IPS DF 19.7 (cell line): ENCODE measurements around the gene OR2T3.
"Not testable (repeated sequence)": the region's sequence is repeated elsewhere in the genome, so short reads cannot be mapped to it uniquely, and the experiment has no call there.

Experiments
- DNase-seq: peaks from one replicate; pipeline ENCODE4 v3.0.0-alpha.2; 2013; ENCODE audit warnings: low read depth, low spot score

OR2T3 gene, protein sequence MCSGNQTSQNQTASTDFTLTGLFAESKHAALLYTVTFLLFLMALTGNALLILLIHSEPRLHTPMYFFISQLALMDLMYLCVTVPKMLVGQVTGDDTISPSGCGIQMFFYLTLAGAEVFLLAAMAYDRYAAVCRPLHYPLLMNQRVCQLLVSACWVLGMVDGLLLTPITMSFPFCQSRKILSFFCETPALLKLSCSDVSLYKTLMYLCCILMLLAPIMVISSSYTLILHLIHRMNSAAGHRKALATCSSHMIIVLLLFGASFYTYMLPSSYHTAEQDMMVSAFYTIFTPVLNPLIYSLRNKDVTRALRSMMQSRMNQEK

DNA sequence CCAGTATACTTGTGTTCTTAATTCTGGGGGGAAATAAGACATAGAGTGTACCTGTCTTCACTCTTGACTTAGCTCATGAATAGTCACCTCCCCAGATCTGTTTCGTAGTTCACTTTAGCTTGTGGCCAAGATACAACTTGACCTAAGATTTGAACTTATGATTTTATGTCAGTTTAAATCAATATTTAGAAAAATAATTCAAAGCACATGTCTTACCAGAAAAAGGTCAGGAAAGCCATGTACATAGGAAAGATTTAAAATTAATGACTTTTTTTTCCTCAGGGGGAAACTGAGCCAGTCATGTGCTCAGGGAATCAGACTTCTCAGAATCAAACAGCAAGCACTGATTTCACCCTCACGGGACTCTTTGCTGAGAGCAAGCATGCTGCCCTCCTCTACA lies at the start of gene OR2T3:
Gene OR2T3 (plus strand): TSS at position 301 of the 400 bp plus-strand sequence. CDS start 0 bp downstream, at position 301.
- DNase-seq = not testable (repeated sequence)

DNA sequence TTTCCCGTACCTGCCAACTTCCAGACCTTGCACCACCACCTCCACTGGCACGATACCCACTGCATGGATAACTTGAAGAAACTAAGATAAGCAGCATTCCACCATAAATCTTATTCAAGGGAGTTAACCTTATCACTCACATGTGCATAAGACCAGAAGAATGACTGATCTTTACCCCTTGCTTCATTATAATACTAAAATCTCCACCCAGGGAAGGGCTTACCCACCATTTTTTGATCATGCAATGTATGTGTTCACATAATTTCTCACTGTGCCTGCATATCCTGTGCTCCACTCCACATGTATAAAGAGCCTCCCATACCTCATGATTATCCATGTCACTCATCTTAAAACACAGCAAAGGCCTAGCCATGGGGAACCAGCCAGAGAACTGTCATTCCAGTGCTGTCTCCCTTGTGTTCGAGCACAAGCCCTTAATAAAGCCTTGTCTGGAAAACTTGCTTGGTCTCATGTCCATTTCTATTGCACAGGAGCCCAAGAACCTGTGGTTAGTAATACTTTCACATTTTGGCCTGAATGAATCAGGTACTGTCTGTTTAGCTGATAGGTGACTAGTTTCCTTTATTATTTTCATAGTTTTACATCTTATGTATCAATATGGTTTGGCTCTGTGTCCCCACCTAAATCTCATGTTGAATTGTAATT lies 45.5 kb upstream of the OR2T3 start:
- DNase-seq = not testable (repeated sequence)

DNA sequence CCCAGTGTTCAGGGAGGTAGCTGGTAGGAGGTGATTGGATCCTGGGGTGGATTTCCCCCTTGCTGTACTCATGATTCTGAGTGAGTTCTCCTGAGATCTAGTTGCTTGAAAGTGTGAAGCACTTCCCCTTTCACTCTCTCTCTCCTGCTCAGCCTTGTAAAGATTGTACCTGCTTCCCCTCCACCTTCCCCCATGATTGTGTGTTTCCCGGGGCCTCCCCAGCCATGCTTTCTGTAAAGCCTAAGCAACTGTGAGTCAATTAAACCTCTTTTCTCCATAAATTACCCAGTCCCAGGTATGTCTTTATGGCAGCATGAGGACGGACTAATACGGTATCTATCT lies 45.0 kb upstream of the OR2T3 start:
- DNase-seq = not testable (repeated sequence)

DNA sequence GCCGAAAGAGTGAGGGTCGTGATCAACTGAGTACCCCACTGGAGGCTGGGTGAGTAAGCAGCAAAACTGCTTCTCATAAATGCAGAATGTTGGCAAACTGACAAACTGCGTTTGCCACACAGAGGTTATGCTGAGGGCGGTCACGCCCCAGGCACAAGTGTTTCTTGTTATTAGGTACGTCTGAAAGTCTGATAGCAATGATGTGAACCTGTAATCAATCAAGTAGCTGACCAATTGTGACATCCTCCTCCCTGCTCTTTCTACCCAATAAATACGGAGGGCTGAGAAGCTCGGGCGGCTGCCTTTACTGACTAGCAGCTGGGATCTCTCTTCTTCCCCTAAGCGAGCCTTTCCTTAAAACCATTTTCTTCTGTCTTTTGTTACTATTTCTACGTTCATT lies 41.5 kb upstream of the OR2T3 start:
- not testable (repeated sequence) for DNase-seq

DNA sequence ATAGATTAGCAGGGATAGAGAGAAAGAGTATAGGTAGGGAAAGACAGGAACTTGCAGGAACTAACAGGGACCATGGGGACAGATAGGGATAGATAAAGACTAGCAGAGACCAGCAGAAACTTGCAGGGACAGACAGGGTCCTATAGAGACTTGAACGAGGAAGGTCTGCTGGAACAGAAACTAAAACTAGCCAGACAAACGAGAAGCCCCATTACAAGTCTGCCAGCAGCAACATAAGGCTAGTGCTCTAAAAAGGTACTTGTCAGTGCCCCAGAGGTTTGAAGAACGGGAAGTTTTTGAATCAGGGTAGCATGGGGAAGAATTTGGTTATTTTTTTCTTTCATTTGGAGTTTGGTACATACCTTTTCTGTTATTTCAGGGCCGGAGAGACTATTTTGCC lies 41.0 kb upstream of the OR2T3 start:
- not testable (repeated sequence) for DNase-seq

DNA sequence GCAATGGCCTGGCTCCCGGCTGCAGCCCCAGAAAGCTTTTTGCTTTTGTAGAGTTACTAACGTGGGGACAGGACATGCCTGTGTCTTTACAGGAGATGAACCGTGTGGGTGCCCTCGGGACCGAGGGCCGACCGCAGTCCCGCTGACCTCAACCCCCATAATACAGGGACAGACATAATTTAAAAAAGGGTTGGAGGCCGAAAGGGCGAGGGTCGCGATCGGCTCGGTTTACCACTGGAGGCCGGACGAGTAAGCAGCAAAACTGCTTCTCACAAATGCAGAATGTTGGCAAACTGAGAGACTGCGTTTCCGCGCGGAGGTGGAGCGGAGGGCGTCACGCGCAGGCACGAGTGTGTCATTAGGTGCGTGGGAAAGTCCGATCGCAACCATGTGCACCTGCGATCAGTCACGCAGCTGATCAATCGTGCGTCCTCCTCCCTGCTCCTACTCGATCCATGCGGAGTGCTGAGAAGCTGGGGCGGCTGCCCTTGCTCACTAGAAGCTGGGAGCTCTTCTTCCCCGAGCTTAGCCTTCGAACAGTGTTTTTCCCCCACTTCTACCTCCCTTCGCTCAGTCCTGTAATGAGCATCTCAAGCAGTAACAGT lies 39.2 kb upstream of the OR2T3 start:
- DNase-seq = not testable (repeated sequence)

DNA sequence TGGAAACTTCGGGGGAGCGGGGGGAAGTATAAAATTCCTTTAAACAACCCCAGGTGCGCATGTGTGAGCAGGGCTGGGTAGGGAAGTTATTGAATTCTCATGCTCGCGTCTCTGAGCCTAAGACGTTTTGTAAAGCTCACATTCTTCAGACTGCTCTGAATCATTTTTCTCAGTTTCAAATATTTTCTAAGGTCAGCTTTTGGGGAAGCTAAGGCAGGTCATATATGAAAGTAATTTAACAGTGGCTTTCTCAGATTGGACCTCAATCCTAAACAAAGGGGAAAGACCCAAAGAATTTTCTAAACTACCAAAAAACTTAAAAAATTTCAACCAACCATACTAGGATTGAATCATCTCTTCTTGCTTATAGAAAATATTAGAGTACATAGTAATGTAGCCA lies 38.2 kb upstream of the OR2T3 start:
- DNase-seq = not testable (repeated sequence)

DNA sequence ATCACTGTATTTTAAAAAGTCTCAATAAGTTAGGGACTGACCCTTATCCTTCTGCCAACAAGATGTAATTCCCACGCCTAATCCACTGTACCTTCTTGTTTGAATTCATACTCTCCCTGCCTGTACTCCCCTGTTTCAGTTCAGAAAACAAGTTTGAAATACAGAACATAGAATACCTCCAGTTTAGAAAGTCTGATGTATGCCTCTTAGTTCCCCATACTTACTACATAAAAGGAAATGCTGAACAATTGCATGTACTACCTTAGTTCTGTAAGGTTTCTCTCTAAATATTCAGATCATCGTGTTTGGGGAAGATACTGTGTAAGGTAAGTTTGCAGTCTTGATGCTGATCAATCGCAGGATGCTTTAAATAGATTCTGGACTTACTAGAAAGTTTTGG lies 36.8 kb upstream of the OR2T3 start:
- not testable (repeated sequence) for DNase-seq

DNA sequence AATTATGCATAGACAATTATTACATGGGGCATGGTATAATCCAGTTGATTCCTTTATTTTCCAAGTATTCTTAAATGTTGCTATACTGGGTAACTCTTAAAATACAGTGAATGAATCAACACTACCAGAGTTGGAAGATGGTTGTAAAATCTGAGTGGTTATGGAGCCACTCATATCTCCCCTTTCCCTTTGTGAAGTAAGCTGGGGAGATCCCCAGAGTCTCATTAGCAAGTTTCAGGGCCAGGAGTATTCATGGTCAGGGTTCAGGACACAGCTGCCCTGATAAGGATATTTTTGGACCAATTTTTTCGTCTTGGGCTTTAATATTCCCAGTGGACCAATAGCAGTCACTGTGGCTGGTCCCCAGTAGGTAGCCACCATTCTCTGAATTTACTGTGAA lies 34.5 kb upstream of the OR2T3 start:
- DNase-seq = not testable (repeated sequence)

DNA sequence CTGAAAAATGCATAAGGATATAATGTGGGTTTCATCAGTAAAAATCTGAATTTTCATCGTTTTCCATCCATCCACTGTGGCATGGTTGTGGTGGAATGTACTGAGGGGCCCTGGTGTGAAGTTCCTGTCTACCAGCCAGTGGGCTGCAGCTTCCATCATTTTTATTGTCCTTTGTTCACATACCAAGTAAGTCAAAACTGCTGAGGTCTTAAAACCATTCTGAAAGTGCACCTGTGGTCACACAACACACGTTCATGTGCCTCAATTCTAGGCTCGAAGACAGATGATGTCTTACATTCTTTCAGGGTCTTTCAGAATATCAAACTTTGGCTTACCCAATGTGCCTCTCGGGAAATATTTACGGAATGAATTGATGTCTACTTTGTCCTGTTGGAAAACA lies 33.9 kb upstream of the OR2T3 start:
- DNase-seq = not testable (repeated sequence)

DNA sequence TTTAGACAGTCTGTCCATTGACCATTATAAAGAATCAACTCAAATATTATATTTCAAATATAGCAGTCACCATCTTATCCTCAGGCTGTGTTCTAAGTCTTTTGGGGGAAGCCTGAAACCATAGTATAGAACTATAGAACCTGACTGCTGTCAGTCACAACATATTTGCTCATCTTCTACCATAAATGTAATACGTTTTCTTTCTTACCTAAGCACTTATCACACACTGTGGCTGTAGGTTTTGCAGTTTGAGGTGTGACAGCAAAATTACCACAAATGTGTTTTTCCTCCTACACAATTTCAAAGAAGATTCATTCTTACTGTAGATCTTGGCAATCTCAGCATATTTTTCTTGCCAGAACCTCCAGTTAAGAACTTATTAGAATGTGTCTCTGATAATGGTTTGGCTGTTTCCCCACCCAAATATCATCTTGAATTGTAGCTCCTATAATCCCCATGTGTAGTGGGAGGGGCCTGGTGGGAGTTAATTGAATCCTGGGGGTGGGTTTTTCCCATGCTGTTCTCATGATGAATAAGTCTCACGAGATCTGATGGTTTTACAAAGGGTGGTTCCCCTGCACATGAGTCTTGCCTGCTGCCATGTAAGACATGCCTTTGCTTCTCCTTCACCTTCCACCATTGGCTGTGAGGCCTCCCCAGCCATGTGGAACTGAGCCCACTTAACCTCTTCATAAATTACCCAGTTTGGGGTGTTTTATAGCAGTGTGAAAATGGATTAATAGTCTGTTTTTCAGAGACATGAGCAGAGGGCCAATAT lies 30.5 kb upstream of the OR2T3 start:
- not testable (repeated sequence) for DNase-seq

DNA sequence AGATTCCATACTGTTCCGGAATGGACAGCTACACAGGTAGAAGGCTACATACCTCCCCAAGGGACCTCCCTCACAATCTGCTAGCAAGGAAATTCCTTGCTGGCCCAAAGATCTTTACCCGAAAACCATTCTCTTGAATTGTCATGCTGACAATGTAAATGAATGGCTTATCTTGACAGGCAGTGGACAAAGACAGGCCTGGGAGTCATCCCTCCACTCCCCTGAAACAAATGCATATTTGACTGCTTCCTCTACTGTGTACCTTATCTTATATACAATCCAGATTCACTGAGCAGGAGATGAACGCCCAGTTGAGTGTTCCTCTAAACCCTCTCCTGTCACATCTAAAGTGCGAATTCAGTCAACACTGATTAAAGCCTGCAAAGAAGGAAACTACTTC lies 28.5 kb upstream of the OR2T3 start:
- DNase-seq = not testable (repeated sequence)

DNA sequence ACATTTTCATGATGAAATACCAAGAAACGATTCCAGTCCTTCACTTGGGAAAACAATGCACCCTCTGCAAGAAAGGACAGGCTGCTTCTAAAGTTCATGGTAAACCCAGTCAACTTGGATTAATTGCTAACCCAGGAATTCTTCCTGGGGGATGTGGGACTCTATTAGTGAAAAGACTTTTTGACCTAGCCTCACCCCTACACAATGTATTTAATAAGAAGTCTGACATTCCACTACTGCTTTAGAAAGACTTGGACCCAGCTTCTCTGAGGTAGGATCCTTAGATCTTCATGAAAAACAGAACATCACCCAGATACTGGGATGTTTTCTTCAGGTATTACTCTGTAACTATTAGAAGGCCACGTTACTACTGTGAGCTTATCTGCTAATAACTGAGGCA lies 27.8 kb upstream of the OR2T3 start, which contains the start of gene OR2T2:
Gene OR2T2 (plus strand): TSS at position 239 of the 400 bp plus-strand sequence. CDS start 7,161 bp downstream, outside the sequence.
- not testable (repeated sequence) for DNase-seq

DNA sequence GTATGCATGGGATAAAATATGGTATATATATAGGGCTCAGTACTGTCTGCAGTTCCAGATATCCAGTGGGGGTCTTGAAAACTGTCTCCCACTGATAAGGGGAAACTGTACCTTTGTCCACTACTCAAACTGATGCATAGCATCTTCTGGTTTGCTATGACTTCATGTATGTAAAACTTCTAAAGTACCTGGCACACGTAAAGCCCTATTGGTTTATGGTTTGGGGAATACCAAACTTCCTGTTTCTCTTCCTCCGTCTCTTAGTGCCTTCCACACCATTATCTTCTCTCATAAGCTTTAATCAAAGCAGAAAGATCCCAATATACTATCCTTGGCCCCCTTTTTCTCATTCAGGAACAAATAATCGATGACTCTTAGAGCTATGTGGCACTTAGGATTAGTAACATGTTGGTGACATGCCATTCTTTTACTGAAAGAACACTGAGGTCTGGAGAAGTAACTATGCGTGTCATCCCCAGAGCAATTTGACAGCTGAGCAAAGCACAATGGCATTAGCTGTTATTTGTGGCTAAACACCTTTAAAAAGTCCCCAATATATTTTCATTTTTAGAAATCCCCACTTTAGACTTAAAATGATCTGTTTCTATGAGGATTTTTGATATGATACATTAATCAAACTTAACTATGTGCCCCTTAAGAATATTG lies 24.6 kb upstream of the OR2T3 start:
- DNase-seq = not testable (repeated sequence)

DNA sequence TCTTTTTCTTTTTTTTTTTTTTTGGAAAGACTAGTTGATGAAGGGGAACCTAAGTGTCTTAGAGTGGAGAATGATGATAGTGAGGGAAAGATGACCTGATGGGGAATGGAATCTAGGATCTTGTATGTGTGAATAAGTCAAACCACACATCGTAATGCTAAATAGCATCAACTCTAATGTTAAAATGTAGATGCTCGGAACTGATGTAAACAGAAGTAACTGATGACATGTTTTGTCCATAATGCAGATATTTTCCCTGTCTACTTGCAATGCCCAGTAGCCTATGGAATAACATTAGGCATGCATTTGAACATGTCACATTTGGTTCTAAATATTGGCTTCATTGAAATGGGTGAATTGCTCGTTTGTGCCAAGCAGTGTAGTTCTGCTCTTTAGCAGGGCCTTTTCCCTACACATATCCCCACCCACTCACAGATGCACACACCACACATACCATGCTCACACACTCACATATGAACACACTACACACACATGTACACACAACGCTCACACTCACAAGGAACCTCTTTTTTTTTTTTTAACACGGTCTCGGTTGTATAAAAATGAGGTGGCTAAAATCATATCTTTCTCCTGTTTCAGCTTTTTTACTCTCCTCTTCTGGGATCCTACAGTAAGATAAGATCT lies 23.2 kb upstream of the OR2T3 start:
- not testable (repeated sequence) for DNase-seq

DNA sequence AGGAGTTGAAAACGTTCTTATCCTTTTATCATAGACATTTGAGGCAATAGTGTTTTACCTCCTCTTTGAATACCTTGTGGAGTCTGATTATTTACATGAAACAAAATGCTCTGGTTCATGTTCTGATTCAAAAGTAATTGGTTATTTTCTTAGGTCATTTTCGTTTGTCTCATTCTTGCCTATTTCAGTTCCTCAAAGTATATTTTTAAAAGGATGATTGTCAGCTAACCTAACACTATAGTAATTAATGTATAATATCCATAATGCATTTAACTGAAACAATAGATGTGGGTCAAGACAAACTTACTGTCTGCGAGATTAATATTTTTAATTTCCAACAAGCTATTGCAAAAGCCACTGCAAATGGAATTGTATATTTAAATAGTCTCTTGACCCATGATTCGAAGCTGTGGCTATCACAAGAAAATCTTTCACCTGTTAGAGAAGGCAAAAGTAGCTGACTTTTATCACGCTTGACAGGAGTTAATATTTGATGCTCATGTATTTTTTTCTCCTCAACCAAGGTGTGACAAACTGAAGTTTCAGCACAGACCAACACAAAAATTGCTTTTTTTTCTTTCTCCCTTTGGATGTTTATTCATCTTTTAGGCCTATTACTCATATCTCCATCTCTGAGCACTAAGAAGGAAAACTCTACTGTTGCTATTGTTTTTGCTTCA lies 22.5 kb upstream of the OR2T3 start:
- DNase-seq = not testable (repeated sequence)

DNA sequence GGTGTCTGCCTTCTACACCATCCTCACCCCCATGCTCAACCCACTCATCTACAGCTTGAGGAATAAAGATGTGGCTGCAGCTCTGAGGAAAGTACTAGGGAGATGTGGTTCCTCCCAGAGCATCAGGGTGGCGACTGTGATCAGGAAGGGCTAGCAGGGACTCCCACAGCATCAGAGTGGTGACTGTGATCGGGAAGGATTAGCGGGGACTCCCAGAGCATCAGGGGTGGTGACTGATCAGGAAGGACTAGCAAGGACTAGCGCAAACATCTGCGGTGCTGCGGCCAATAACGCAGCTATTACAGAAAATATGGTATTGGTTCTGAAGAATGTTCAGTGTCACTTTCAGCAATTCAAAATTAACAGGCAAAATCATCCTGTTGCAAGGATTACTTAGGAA lies 19.5 kb upstream of the OR2T3 start:
- not testable (repeated sequence) for DNase-seq

DNA sequence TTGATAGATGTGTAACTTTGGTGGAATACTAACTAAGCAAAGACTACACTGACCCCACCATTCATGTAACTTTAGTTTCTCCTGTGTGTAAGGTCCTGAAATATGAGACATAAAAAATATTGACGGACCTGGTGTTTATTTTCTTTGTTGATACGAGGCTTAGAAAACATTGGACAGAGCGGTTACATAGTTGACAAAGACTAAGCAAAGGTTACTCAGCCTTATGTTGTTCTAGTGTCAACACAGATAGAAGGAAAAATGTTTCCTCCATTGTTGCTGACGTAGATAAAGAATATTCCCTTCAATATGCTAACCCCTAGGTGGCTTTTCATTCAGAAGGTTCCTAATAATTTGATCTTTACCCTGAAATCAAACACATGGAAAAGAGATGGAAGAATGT lies 18.1 kb upstream of the OR2T3 start:
- not testable (repeated sequence) for DNase-seq

DNA sequence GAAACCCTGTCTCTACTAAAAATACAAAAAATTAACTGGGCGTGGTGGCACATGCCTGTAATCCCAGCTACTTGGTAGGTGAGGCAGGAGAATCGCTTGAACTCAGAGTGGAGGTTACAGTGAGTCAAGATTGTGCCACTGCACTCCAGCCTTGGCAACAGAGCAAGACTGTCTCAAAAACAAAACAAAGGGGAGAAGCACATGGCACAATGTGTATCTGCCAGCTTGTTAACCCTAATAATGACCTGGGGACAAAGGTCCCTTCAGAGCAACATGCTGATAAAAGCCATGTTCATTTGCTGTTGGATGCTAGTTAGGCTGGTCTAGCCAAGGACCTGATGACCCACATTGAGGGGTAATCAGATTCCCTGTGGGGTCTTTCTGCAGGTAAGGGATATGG lies 16.5 kb upstream of the OR2T3 start:
- DNase-seq = not testable (repeated sequence)

DNA sequence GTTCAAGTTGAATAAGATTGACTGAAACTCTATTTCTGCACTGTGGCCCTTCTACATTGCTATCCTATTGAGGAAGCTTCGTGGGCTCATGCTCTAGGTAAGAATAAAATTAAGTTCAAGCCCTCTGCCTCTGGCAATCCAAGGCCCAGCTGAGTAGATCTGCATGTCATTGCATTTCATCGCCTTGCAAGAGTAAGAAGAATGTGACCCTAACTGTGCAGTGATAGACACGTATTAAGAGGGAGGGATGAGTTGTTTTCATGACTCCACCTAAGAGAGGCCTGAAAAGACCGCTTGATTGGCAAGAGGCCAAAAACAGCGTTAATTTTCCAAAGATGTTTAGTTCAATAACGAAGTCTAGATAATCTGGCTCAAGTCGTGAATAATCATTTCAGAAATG lies 14.0 kb upstream of the OR2T3 start:
- not testable (repeated sequence) for DNase-seq
